ENCODE results near the gene SULT6B1.
"Not testable (repeated sequence)": the region's sequence is repeated elsewhere in the genome, so short reads cannot be mapped to it uniquely, and the experiment has no call there.

The SULT6B1 gene, protein sequence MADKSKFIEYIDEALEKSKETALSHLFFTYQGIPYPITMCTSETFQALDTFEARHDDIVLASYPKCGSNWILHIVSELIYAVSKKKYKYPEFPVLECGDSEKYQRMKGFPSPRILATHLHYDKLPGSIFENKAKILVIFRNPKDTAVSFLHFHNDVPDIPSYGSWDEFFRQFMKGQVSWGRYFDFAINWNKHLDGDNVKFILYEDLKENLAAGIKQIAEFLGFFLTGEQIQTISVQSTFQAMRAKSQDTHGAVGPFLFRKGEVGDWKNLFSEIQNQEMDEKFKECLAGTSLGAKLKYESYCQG

GRCh38 chr2:37188570-37188969 lies at the start of gene SULT6B1:
Gene SULT6B1, minus strand, starts transcription at chr2:37188670. Its CDS starts 30 bp downstream, at chr2:37188640.
- no peak for DNase-seq

GRCh38 chr2:37232131-37232933 lies 43.9 kb upstream of the SULT6B1 start:
- no peak for DNase-seq

DNA sequence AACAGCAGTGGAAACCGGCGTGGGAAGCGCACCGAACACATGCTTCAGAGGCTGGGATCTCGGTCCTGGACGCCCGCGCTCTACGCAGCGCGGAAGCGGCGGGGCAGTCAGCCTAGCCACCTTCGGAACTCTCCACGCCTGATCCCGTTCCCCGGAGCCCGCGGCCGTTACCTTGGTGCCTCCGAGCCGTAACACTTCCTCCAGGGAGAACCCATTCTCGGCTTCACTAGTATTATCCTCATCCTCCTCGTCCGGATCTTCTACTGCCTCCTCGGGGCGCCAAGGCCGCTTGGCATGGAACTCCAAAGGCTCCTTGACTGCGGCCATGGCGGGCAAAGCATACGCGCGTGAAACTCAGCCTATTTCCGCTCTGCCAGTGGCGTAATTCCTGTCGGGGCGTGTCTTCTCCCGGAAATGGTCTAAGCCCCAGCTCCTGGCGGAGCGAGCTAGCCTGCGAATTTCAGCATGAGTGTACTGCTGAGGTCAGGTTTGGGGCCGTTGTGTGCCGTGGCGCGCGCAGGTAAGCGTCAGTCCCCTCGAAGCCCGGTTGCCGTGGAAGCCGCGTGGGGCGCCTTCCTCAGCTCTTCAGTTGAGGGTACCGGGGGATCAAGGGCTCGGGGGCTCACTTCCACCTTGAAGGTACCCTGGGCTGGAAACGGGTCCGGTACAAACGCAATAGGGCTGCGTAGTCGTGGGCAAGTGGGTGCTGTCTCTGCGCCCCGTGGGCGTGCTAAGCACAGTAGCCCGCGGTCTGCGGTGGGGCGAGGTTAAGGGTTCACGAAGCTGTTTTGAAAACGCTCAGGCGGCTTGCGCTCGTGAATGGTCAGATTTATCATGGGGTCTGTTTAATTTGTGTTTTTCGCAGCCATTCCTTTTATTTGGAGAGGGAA lies 43.0 kb upstream of the SULT6B1 start, which contains the start of the genes CEBPZ and NDUFAF7:
Gene CEBPZ (minus strand): TSS at position 356 of the 890 bp plus-strand sequence. CDS start 29 bp downstream, at position 327.
Gene NDUFAF7 (plus strand): TSS at position 418 of the 890 bp plus-strand sequence. CDS start 48 bp downstream, at position 466.
- peak; percentile 87 for DNase-seq

DNA sequence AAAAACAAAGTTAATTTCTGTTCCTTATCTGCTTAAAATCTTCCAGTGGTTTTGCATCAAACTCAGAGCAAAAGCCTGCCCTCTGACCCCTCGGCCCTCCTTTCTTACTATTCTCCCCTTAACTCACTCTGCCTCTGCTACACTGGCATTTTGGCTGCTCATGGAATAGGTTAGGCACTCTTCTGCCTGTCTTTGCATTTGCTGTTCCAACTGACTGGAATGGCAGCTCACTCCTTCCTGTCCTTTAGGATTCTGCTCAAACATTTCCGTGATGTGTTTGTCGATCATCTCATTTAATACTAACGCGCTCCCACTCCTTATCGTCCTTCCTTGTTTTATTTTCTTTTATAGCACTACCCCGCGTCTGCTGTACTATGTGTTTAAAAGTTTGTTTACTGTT lies 42.1 kb upstream of the SULT6B1 start:
- no peak for DNase-seq

DNA sequence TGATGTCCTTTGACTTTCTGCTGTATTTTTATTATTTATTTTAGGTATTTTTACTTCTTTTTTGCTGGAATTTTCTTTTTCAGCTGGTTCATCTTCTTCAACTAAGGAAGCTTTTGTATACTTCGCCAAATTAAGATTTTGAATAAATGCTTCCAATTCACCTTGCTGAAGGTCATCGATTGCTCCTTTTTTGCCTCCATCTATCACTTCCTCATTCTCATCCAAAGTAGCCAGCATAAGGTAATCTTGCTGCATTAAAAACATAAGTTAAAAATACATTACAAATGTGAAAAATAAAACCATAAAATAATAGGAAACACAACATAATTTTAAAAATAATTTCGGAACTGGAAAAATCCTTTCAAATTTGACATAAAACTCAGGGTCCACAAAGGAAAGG lies 40.3 kb upstream of the SULT6B1 start:
- no peak for DNase-seq

DNA sequence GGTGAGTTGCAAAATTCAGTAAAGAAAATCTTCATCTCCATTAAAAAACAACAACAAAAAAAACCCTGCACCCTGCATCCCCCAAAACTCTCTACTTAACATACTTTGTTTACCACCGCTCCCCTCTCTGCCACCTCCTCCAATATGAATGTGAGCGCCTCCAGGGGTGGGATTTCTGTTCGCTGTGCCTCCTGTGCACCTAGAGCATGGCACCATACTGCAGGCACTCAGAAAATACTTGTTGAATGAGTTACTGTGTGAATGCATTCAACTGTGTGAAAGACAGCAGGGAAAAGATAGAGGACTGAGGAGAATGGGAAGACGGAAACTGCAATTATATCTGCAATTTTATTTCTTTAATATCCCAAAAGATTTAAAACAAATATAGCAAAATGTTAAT lies 38.4 kb upstream of the SULT6B1 start:
- no peak for DNase-seq

GRCh38 chr2:37225129-37225528 lies 36.7 kb upstream of the SULT6B1 start:
- DNase-seq: not testable (repeated sequence)

GRCh38 chr2:37224063-37224462 lies 35.6 kb upstream of the SULT6B1 start:
- no peak for DNase-seq

DNA sequence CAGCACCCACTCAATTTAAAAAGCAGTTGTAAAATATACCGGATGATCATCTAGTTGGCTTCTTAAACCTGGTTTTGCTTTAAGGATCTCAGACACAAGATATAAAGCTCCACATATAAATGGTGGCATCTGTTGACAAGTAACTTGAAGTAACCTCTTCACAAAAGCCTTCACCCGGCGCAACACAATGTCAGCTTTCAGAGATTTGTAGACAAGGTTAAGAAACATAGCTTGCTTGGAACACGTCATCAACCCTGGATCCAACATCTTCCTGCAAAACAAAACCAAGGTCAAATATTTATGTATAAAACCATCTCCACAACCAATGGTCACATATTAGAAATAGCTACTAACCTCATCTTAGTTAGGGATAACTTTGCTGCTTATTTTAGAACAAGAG lies 34.7 kb upstream of the SULT6B1 start:
- no peak for DNase-seq

DNA sequence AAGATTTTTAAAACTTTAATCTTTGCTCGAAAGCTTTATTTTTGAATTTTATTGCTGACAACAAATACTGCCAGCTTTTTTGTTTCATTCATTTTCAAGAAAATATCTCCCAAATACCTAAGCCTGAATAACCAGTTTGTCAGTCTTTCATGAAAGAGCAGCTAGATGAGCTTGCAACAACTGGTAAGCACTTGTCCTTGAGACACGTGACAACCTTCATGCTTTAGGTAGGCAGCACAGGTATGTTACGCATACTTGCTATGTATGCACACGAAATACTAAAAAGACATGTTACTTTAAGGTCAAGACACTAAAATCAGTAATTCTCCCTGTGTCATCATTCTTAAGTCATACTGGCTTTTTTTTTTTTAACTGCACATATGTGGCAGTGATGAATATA lies 30.6 kb upstream of the SULT6B1 start:
- DNase-seq: no peak

- DNase-seq: no peak
These were observed 26.8 kb upstream of the SULT6B1 start for GRCh38 chr2:37215250-37215649.

GRCh38 chr2:37211939-37212338 lies 23.5 kb upstream of the SULT6B1 start:
- no peak for DNase-seq

GRCh38 chr2:37211212-37211611 lies 22.7 kb upstream of the SULT6B1 start:
- DNase-seq: no peak

GRCh38 chr2:37206760-37207159 lies 18.3 kb upstream of the SULT6B1 start:
- not testable (repeated sequence) for DNase-seq

DNA sequence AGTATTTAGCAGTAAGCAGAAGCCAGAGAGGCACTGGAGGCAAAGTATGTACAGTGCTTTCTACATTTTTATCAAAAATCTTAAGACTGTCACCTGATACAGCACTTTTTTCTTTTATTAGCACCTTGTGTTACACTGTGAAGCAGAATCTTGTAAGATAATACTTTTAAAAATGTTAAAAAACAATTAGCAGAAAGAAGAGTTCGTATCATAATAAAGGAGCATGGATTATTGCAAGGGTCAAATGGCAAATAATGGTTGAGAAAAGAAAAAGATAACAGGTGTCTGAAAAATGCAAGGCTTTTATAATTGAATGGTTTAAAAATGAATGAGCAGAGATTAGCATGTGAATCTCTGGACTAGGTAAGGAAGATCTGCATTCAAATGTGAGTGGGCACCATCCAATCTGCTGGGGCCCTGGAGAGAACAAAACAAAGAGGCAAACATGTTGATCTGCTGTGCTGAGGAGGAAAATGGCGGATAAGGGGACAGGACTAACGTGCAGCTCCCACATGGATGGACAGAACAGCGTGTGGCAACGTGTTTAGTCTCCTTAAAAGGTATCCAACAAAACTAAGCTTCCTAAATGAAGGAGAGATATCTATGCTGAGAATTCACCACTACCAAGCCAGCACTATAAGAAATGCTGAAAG lies 17.3 kb upstream of the SULT6B1 start:
- DNase-seq: no peak

DNA sequence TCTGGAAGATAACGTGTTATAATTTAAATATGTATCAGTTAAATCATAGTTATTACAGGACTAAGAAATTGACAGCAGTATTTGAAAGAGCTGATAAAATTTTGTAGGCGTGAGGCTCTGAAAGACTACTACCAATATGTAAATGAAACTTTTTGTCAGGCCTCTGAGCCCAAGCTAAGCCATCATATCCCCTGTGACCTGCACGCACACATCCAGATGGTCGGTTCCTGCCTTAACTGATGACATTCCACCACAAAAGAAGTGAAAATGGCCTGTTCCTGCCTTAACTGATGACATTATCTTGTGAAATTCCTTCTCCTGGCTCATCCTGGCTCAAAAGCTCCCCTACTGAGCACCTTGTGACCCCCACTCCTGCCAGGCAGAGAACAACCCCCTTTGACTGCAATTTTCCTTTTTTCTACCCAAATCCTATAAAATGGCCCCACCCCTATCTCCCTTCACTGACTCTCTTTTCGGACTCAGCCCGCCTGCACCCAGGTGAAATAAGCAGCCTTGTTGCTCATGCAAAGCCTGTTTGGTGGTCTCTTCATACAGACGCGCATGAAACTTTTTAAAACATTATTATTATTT lies 16.7 kb upstream of the SULT6B1 start:
- not testable (repeated sequence) for DNase-seq

DNA sequence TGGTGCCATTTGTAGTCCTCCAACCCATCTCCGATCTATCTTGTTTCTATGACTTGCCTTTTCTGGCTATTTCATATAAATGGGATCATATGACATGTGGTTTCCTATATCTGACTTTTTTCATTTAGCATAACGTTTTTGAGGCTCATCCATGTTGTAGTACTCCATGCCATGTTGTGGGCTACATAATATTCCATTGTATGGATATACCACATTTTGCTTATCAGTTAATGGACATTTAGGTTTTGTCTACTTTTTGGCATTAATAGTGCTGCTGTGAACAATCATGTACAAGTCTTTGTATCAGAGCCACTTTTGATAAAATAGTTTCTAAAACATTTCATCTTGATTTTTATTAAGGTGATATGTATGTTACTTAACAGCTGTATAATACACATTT lies 15.2 kb upstream of the SULT6B1 start:
- DNase-seq: no peak

DNA sequence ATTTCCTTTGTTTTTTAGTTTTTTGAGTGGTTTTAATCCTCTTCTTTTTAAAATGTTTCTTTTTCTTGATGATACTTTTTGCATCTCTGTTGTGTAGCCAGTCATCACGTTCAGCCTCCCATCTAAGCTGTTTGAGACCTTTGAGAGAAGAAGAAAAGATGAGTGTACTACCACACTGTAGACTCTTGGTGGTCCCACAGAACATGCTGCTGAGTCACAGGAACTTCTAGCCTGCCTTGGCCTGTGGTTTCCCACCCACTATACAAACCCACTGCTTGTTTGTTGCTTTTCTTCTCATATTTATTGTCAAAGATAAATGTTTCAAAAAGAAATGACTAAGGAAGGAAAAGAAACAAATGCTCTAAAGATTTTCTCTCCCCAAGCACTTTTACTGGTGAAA lies 13.3 kb upstream of the SULT6B1 start:
- no peak for DNase-seq

DNA sequence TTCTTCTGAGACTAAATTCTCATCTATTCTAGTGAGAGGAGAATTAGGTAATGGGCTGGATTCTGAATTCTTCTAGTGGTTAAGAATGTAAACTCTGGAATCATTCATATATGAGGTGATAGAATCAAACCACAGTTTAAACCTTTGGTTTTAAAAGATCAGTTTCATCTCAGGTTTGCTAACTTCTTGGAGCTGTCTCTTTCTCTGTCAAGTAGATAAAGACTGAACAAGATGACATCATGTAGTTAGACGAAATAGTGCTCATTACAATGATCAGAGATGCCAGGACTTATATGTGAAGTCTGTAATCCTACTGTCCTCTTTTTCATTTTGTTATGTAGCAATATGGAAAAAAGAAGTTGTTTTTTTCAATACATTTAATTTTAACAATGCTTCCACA lies 12.7 kb upstream of the SULT6B1 start:
- no peak for DNase-seq

DNA sequence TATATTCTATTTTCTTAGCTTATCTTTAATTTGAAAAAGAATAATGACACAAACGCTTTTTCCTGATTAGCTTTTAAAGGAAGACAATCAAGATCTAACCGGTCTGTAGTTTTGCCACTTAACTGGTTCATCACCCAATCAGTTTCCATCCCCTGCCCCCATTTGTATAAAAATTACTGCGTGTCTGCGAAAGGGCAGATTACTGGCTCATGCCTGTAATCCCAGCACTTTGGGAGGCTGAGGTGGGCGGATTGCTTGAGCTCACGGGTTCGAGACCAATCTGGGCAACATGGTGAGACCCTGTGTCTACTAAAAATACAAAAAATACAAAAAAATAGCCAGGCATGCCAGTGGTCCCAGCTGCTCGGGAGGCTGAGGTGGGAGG lies 10.2 kb upstream of the SULT6B1 start:
- DNase-seq: no peak

- peak; percentile 75 for DNase-seq
These were observed 8.1 kb upstream of the SULT6B1 start, which contains the start of gene CEBPZOS for GRCh38 chr2:37196320-37197195. Gene CEBPZOS, plus strand, starts transcription at chr2:37196496. Its CDS starts 3,209 bp downstream, at chr2:37199705.
